H9 (cell line): ENCODE data around the gene SLC12A2. TPM values are rescaled to one million over a fixed set of nuclear protein-coding genes. Genes with fewer than 3 reads are reported as not detected.

Experiments
- DNase-seq: peaks from one replicate; pipeline ENCODE4 v3.0.0-alpha.2; 2017
- H2AFZ ChIP-seq: one replicate; pipeline ENCODE4 v1.6.1; 2013; ENCODE audit warnings: mild to moderate bottlenecking, low read length, control low read depth, moderate library complexity
- H2AK5ac ChIP-seq: 2 replicates; pipeline ENCODE4 v1.6.1; 2013; ENCODE audit warnings: low read length, control low read depth, mixed read lengths; ENCODE audit not compliant: insufficient read length
- H2BK120ac ChIP-seq: one replicate; pipeline ENCODE4 v1.6.1; 2013; ENCODE audit warnings: low read depth, mild to moderate bottlenecking, low read length, control low read depth, inconsistent platforms; ENCODE audit not compliant: poor library complexity, severe bottlenecking
- H2BK12ac ChIP-seq: 2 replicates; pipeline ENCODE4 v1.6.1; 2013; ENCODE audit warnings: low read length, control low read depth, mixed read lengths, low read depth; ENCODE audit not compliant: insufficient read length
- H2BK15ac ChIP-seq: 2 replicates; pipeline ENCODE4 v1.6.1; 2013; ENCODE audit warnings: low read depth, low read length, control low read depth
- H2BK20ac ChIP-seq: one replicate; pipeline ENCODE4 v1.6.1; 2013; ENCODE audit warnings: low read depth, mild to moderate bottlenecking, low read length, control low read depth, inconsistent platforms; ENCODE audit not compliant: poor library complexity, severe bottlenecking
- H2BK5ac ChIP-seq: 2 replicates; pipeline ENCODE4 v1.6.1; 2013; ENCODE audit warnings: low read length, control low read depth, mixed read lengths; ENCODE audit not compliant: insufficient read length
- H3K14ac ChIP-seq: 2 replicates; pipeline ENCODE4 v1.6.1; 2013; ENCODE audit warnings: low read length, control low read depth; ENCODE audit not compliant: insufficient read depth
- H3K18ac ChIP-seq: 2 replicates; pipeline ENCODE4 v1.6.1; 2013; ENCODE audit warnings: low read depth, mild to moderate bottlenecking, mixed read lengths, low read length, control low read depth; ENCODE audit not compliant: insufficient read length
- H3K23ac ChIP-seq: 2 replicates; pipeline ENCODE4 v1.6.1; 2013; ENCODE audit warnings: low read length, control low read depth, mixed read lengths, low read depth; ENCODE audit not compliant: insufficient read length
- H3K23me2 ChIP-seq: 2 replicates; pipeline ENCODE4 v1.6.1; 2013; ENCODE audit warnings: low read depth, mild to moderate bottlenecking, mixed read lengths, low read length, control low read depth; ENCODE audit not compliant: insufficient read length, poor library complexity, severe bottlenecking
- H3K27ac ChIP-seq: 2 replicates; pipeline ENCODE4 v1.5.1; 2013; ENCODE audit warnings: low read length, control low read depth, mixed read lengths, low read depth; ENCODE audit not compliant: insufficient read length
- H3K27me3 ChIP-seq: 2 replicates; pipeline ENCODE4 v1.6.1; 2013; ENCODE audit warnings: low read length, control low read depth, inconsistent platforms; ENCODE audit not compliant: insufficient read depth
- H3K4ac ChIP-seq: 2 replicates; pipeline ENCODE4 v1.6.1; 2013; ENCODE audit warnings: low read depth, mild to moderate bottlenecking, control low read depth, inconsistent platforms, low read length, moderate library complexity
- H3K4me1 ChIP-seq: 2 replicates; pipeline ENCODE4 v1.6.1; 2013; ENCODE audit warnings: low read length, control low read depth, inconsistent platforms; ENCODE audit not compliant: insufficient read depth
- H3K4me2 ChIP-seq: 2 replicates; pipeline ENCODE4 v1.6.1; 2013; ENCODE audit warnings: low read length, control low read depth, mixed read lengths; ENCODE audit not compliant: insufficient read length, insufficient read depth
- H3K56ac ChIP-seq: 2 replicates; pipeline ENCODE4 v1.6.1; 2013; ENCODE audit warnings: low read depth, mild to moderate bottlenecking, mixed read lengths, low read length, control low read depth; ENCODE audit not compliant: insufficient read length
- H3K79me1 ChIP-seq: 2 replicates; pipeline ENCODE4 v1.6.1; 2013; ENCODE audit warnings: low read depth, mild to moderate bottlenecking, moderate library complexity, low read length, control low read depth, inconsistent platforms; ENCODE audit not compliant: insufficient read depth, poor library complexity, severe bottlenecking
- H3K79me2 ChIP-seq: 2 replicates; pipeline ENCODE4 v1.6.1; 2013; ENCODE audit warnings: low read length, control low read depth, inconsistent platforms; ENCODE audit not compliant: insufficient read depth
- H3K9ac ChIP-seq: 2 replicates; pipeline ENCODE4 v1.6.1; 2013; ENCODE audit warnings: low read length, control low read depth, mixed read lengths; ENCODE audit not compliant: insufficient read length; ENCODE audit errors: extremely low read depth
- H3K9me3 ChIP-seq: one replicate; pipeline ENCODE4 v1.6.1; 2013; ENCODE audit warnings: low read depth, low read length, inconsistent platforms; ENCODE audit not compliant: control insufficient read depth
- H3T11ph ChIP-seq: one replicate; pipeline ENCODE4 v1.6.1; 2013; ENCODE audit warnings: mild to moderate bottlenecking, low read length, control low read depth, inconsistent platforms
- H4K20me1 ChIP-seq: one replicate; pipeline ENCODE4 v1.6.1; 2013; ENCODE audit not compliant: control insufficient read depth, insufficient read length, insufficient read depth
- H4K5ac ChIP-seq: 2 replicates; pipeline ENCODE4 v1.6.1; 2013; ENCODE audit warnings: low read depth, mild to moderate bottlenecking, mixed read lengths, low read length, control low read depth; ENCODE audit not compliant: insufficient read length
- H4K8ac ChIP-seq: replicated peaks from 2 replicates; pipeline ENCODE4 v1.6.1; 2013; ENCODE audit warnings: low read length, control low read depth, mixed read lengths, low read depth; ENCODE audit not compliant: insufficient read length
- H4K91ac ChIP-seq: 2 replicates; pipeline ENCODE4 v1.6.1; 2013; ENCODE audit warnings: low read depth, mild to moderate bottlenecking, moderate library complexity, mixed read lengths, low read length, control low read depth; ENCODE audit not compliant: insufficient read length
- H3K27ac Mint-ChIP-seq, 3 experiments: 2 replicates in 2 of 3; 3 replicates in 1 of 3; pipeline ENCODE4 v1.8.0; 2020 to 2021; ENCODE audit warnings: mixed read lengths in 3 of 3, mild to moderate bottlenecking in 1 of 3, moderate library complexity in 1 of 3
- H3K27me3 Mint-ChIP-seq: 2 replicates; pipeline ENCODE4 v1.8.0; 2021; ENCODE audit warnings: low read depth, mild to moderate bottlenecking, moderate library complexity, mixed read lengths
- H3K36me3 Mint-ChIP-seq, 3 experiments: 2 replicates in 2 of 3; 3 replicates in 1 of 3; pipeline ENCODE4 v1.8.0; 2020 to 2021; ENCODE audit warnings: low read depth in 3 of 3, mixed read lengths in 3 of 3; ENCODE audit not compliant: insufficient read depth in 1 of 3
- H3K4me1 Mint-ChIP-seq, 2 experiments: 2 replicates each; pipeline ENCODE4 v1.8.0; 2020; ENCODE audit warnings: mixed read lengths in 2 of 2
- H3K4me3 Mint-ChIP-seq, 2 experiments: 2 replicates in 1 of 2; 3 replicates in 1 of 2; pipeline ENCODE4 v1.8.0; 2020 to 2021; ENCODE audit warnings: mild to moderate bottlenecking in 2 of 2, mixed read lengths in 2 of 2, moderate library complexity in 1 of 2
- H3K9me3 Mint-ChIP-seq, 2 experiments: 2 replicates in 1 of 2; 3 replicates in 1 of 2; pipeline ENCODE4 v1.8.0; 2020; ENCODE audit warnings: mild to moderate bottlenecking in 2 of 2, mixed read lengths in 2 of 2, moderate library complexity in 1 of 2
- CTCF ChIP-seq: fragments of 200-600 bp; sonication (generic); conservative IDR thresholded peaks from 3 replicates; pipeline ENCODE4 v1.8.0; 2021; ENCODE audit warnings: antibody characterized with exemption, mild to moderate bottlenecking
- WGBS: extraction: QIAGEN DNeasy Blood & Tissue Kit; methylation state at CpG from one replicate; pipeline ENCODE4 v1.1.7; 2013; ENCODE audit warnings: missing lambda C conversion rate, low lambda C conversion rate, mixed read lengths; ENCODE audit not compliant: insufficient read length; ENCODE audit errors: extremely low coverage; 5-methylcytosine and 5-hydroxymethylcytosine counted together
- total RNA-seq: library from RNA; stranded (reverse); gene quantifications from 2 replicates; pipeline ENCODE4 v1.2.1, GENCODE V29; 2021

SLC12A2 gene
- total RNA-seq, 1 experiment from 2014 or later: 17.9 TPM

GRCh38 chr5:128144491-128144890 is 60.9 kb downstream of the SLC12A2 start:
- no peak overlapping the region for H2BK120ac ChIP-seq
- no CpG with 5 or more reads among the region's 1 CpG for WGBS

More at GRCh38 chr5:128144491-128144890, 60.9 kb downstream of the SLC12A2 start:
- Histone ChIP-seq H2AFZ (no peak overlapping the region), H2BK5ac (no peak overlapping the region), H3K23me2 (no peaks in the 10 kb centered on the region), H4K8ac (no peak overlapping the region), H2BK20ac (no peak overlapping the region), H3K27ac (no peak overlapping the region), H3K23ac (no peak overlapping the region), H3K18ac (no peak overlapping the region), H4K91ac (no peak overlapping the region), H3K79me1 (no peaks in the 10 kb centered on the region), H3K4me2 (no peak overlapping the region), H3K27me3 (no peaks in the 10 kb centered on the region), H2BK12ac (no peak overlapping the region), H3K4ac (no peak overlapping the region), H3K79me2 (no peaks in the 10 kb centered on the region), H4K5ac (no peak overlapping the region), H3K4me1 (no peaks in the 10 kb centered on the region), H4K20me1 (no peaks in the 10 kb centered on the region), H3T11ph (no peak overlapping the region), H2AK5ac (no peak overlapping the region), H3K14ac (no peak overlapping the region), H3K9ac (no peak overlapping the region), H3K56ac (no peak overlapping the region), H2BK15ac (no peak overlapping the region), H3K9me3 (no peaks in the 10 kb centered on the region)
- Mint-ChIP-seq H3K4me1 (no peaks in the 10 kb centered on the region), H3K27ac (peak overlapping the region in 1 of 3 experiments; percentile 13; a peak in 1 of 7 replicates), H3K27me3 (no peaks in the 10 kb centered on the region), H3K4me3 (no peak overlapping the region), H3K36me3 (peaks cover 0 to 5% (median 0%) of the 10 kb centered on the region in 3 experiments; a peak in 2 of 7 replicates), H3K9me3 (no peaks in the 10 kb centered on the region)
- TF ChIP-seq CTCF: no peak
- no peak for DNase-seq
